Gastrocnemius medialis (tissue), 4 donors: ENCODE measurements around the gene TRIM61.

Experiments
- POLR2A ChIP-seq, 2 donors: fragments of 450-650 bp; IDR thresholded peaks; one replicate each; pipeline ENCODE4 v1.6.1; 2017; ENCODE audit warnings: antibody characterized with exemption in 2 of 2, mild to moderate bottlenecking in 2 of 2, moderate library complexity in 2 of 2
- TF ChIP-seq, protein P1 (sequence below), 5 experiments: fragments of 450-650 bp in 3 of 5; fragments of 200-600 bp in 2 of 5; sonication (generic) in 2 of 5; IDR thresholded peaks in 4 of 5; conservative IDR thresholded peaks in 1 of 5; 1 replicate in 4 of 5; 2 replicates in 1 of 5; pipeline ENCODE4 v1.5.1; 2016 to 2019; ENCODE audit warnings: antibody characterized with exemption in 5 of 5, mild to moderate bottlenecking in 3 of 5, moderate library complexity in 3 of 5

DNA sequence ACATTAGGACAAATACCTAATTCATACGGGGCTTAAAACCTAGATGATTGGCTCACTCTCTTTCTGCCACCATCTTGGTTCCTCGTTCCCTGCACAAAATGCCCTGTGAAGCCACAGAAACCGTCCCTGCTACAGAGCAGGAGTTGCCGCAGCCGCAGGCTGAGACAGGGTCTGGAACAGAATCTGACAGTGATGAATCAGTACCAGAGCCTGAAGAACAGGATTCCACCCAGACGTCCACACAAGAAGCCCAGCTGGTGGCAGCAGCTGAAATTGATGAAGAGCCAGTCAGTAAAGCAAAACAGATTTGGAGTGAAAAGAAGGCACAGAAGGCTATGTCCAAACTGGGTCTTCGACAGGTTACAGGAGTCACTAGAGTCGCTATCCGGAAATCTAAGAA, 34.3 kb downstream of the TRIM61 start:
- TF ChIP-seq, protein P1, sequence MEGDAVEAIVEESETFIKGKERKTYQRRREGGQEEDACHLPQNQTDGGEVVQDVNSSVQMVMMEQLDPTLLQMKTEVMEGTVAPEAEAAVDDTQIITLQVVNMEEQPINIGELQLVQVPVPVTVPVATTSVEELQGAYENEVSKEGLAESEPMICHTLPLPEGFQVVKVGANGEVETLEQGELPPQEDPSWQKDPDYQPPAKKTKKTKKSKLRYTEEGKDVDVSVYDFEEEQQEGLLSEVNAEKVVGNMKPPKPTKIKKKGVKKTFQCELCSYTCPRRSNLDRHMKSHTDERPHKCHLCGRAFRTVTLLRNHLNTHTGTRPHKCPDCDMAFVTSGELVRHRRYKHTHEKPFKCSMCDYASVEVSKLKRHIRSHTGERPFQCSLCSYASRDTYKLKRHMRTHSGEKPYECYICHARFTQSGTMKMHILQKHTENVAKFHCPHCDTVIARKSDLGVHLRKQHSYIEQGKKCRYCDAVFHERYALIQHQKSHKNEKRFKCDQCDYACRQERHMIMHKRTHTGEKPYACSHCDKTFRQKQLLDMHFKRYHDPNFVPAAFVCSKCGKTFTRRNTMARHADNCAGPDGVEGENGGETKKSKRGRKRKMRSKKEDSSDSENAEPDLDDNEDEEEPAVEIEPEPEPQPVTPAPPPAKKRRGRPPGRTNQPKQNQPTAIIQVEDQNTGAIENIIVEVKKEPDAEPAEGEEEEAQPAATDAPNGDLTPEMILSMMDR (IDR thresholded peaks at IDR 0.05 in 4 of 5, conservative IDR thresholded peaks at IDR 0.05 in 1 of 5), result no peak
- TF ChIP-seq POLR2A (IDR thresholded peaks at IDR 0.05), result no peak
